Measurements from ENCODE around the gene SLC6A18.

- no peak for TF ChIP-seq CTCF (IDR thresholded peaks at IDR 0.05)
- no peak for TF ChIP-seq POLR2A (IDR thresholded peaks at IDR 0.05)
Measured at GRCh38 chr5:1268056-1268455, 42.9 kb downstream of the SLC6A18 start.

Measured in thyroid gland (tissue), 4 donors.